Stimulated activated CD8-positive, alpha-beta memory T cell treated with anti-CD3 and anti-CD28 coated beads, Interleukin-4, amount 100 ng/mL, for 48 hours (primary cell): ENCODE results near the gene TPGS2.
"Not testable (repeated sequence)": the region's sequence is repeated elsewhere in the genome, so short reads cannot be mapped to it uniquely, and the experiment has no call there.

Experiments
- DNase-seq: peaks from one replicate; pipeline ENCODE4 v3.0.0-alpha.2; 2020

TPGS2 gene

DNA sequence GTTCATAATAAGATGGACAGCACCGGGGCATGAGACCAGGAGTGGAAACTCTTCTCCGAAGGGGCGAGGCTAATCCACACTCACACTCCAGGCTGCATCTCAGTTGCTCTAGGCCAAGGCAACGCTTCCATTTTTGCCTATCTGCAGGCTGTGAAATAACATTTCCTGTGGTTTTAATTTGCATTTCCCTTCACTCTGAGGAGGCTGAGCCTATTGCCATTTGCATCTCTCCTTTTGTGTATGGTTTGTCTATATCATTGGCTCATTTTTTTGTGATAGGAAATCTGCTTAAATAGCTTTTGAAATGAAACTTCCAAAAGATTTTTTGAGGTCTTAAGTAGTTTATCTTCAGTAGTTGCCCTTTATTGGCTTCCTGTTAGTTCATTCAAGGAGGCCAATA is 57.6 kb downstream of the TPGS2 start:
- no peak for DNase-seq

DNA sequence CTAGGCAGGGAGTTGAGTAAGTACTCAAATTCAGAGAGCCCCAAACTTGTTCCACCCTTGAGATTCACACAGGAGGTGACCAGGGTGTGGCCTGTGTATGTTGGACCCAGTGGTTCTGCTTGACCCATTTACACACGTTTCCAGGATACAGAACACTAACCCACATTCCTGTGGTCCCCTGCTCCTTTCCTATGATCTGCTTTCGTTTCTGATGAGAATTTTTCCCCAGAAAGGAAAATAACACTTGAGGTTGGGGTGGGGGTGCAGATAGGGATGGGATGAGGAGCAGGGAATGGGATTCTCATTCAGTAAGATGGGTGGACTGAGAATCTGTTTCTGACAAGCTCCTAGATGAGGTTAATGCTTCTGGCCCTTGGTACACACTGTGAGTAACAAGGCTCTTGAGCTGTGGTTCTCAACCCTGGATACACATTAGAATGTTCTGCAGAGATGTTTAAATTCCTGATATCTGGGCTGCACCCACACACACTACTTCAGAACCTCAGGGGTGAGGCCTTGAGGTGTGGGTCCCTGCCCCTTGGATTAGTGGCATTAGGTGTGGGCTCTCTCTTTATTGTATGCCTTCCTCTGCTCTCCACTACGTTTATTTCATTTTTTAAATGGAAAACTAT is 58.4 kb downstream of the TPGS2 start:
- no peak for DNase-seq

GRCh38 chr18:36769611-36770314 is 59.0 kb downstream of the TPGS2 start:
- peak; percentile 57 for DNase-seq

- no peak for DNase-seq
Observed at GRCh38 chr18:36769172-36769571, 59.6 kb downstream of the TPGS2 start.

GRCh38 chr18:36766836-36767235 is 62.0 kb downstream of the TPGS2 start:
- DNase-seq, result no peak

DNA sequence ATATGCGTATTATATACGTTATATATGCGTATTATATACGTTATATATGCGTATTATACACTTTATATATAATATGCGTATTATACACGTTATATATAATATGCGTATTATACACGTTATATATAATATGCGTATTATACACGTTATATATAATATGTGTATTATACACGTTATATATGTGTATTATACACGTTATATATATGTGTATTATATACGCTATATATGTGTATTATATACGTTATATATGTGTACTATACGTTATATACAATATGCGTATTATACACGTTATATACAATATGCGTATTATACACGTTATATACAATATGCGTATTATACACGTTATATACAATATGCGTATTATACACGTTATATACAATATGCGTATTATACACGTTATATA is 65.8 kb downstream of the TPGS2 start:
- not testable (repeated sequence) for DNase-seq

GRCh38 chr18:36762074-36762473 is 66.7 kb downstream of the TPGS2 start:
- no peak for DNase-seq

DNA sequence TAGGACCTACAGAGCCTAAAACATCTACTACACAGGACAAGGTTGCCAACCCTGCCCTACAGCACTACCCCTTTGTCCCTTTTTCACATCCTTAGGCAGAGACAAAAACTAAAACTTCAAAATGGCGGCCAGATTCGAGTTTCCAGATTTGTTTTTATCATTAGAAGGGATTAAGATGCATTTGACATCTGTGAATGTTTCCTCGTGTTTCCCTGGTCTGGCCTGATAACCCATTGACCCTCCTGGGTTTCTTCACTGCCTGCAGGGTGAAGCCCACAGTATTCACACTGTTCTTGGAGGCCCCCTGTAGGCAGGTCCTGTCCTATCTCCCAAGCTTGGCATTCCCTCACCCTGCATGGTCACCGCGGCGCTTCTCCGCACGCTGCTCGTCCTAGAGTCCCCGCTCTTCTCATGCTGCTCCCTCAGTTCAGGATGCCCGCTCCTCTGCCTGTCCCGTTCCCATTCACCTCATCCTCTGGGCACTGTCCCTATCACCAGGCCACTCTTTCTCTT is 67.6 kb downstream of the TPGS2 start:
- no peak for DNase-seq

DNA sequence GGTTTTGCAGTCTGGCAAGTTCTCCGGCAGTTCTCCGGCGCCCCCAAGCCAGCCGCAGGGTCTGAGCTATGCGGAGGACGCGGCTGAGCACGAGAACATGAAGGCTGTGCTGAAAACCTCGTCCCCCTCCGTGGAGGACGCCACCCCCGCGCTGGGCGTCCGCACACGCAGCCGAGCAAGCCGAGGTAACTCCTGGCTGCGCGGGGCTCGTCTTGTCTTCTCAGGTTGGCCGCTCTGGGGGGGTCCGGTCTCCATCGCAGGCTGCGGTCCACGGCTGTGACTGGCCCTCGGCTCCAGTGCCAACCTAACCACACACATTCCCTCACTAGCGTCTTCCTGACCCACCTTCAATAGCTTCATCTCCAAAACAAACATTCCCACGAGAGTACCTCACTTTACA is 68.2 kb downstream of the TPGS2 start:
- DNase-seq, result no peak

DNA sequence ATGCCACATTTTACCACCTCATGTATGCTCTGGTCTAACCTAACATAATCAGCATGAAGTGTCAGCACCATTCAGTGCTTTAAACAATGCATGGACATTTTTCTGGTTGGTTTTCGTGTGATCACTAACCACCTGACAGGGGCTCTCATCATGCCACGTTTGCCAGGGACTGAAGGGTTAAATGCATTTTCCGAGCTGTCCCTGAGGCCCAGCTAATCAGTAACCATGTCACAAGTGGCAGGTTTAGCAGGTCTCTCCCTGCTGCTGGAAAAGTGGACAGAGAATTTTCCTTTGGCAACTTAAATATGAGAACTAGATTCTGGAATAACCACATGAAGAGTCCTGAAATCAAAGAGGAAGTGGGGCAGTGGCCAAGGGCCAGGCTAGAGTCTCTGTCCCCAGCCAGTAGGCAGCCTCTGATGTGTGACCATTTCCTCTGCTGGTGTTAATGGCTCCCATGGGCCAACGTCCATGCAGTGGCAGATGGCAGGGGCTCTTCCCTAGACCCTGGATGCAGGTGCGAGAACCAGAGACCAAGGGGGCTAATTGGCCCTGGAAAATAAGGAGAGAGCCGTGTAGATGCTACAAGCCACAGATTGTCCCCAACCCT is 69.5 kb downstream of the TPGS2 start:
- DNase-seq, result no peak

DNA sequence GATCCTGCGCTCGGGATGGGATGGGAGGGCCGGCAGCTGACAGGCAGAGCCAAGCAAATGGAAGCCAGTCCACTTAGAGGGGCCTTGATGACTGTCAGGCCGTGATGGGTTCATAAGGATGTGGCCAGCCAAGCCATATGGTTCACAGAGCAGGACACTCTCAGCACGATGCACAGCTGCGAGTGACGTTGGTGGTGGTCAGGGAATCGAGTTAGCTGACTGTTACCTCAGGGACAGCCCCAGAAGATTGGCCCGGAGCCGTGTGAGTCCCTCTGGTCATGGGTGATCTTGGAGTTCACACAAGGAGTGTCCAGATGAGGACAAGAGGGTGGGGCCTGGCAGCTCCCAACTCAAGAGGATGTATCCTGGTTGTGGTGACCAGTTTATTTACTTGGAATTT is 70.2 kb downstream of the TPGS2 start:
- no peak for DNase-seq

GRCh38 chr18:36757991-36758390 is 70.8 kb downstream of the TPGS2 start:
- no peak for DNase-seq

DNA sequence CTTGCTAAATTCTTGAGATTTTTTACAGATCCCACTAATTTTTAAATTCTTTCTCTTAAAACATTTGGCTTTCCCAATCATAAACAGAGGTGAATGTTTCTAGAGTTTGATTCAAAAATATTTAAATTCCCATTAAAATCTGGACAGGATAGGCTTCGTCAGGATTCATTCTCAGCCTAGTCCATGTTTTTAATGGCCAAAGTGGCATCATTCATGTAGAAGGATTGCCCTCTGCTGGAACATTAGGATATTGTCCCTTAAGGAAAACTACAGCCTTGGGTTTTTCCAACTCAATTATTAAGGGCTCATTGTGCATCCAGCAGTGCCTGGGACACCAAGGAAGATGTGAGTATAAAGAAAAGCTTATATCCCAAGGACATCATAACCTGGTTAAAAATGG is 71.7 kb downstream of the TPGS2 start:
- no peak for DNase-seq

GRCh38 chr18:36756242-36756641 is 72.6 kb downstream of the TPGS2 start:
- DNase-seq, result no peak

- DNase-seq, result no peak
Observed at GRCh38 chr18:36752929-36753865, 75.6 kb downstream of the TPGS2 start.

- DNase-seq, result no peak
Observed at GRCh38 chr18:36745219-36745975, 83.4 kb downstream of the TPGS2 start.

DNA sequence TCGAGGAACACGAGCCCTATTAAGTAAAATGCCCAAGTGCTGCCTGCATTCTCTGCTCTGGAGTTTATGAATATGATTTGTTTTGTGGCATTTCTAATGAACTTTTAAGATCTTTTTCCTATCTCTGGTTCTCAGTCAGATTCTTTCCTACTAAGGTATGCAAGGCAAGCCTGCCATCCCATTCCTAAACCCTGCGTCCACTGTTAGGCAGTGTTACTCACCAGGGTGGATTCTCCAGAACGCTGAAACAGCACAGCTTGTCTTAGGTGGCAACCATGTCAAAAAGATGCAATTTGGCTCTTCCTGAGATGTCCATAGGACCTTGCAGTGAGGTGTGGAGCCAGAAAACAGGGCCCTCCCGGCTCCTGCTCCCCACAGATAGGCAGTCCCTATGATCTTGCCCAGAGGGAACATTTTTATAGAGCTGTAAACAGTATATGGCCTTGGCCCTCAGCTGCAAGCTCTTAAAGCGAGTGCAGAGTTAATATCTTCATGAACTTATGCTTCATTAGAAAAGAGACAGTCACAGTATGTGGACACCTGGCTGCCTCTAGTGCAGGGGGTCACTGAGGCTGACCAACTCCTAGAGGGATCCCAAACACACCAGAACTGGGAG is 84.4 kb downstream of the TPGS2 start:
- no peak for DNase-seq
